SK-N-SH (cell line): ENCODE results near the gene RPS24. TPM values are rescaled to one million over a fixed set of nuclear protein-coding genes. Genes with fewer than 3 reads are reported as not detected.

Experiments
- CTCF ChIA-PET: fragments of 300-600, 350-600 bp; formaldehyde crosslinking; extraction: SDS; loops from one replicate; lab custom pipeline; 2021; lab: Yijun Ruan, JAX
- POLR2A ChIA-PET: fragments of 350-600 bp; sonication (Branson Sonifier 250); formaldehyde crosslinking; extraction: SDS; loops from one replicate; lab custom pipeline; 2020; ENCODE audit warnings: antibody characterized with exemption, inconsistent platforms; lab: Yijun Ruan, JAX
- DNase-seq: peaks from one replicate; pipeline ENCODE4 v3.0.0; 2012
- H2AFZ ChIP-seq: fragments of 200-600 bp; sonication (generic); 2 replicates; pipeline ENCODE4 v1.8.1; 2016; ENCODE audit warnings: antibody characterized with exemption, mild to moderate bottlenecking, low read depth
- H3F3A ChIP-seq: fragments of 200-600 bp; sonication (generic); replicated peaks from 2 replicates; pipeline ENCODE3; 2016; ENCODE audit warnings: antibody characterized with exemption, mild to moderate bottlenecking; ENCODE audit not compliant: insufficient read depth
- H3K27ac ChIP-seq, 2 experiments: fragments of 200-500 bp in 1 of 2; fragments of 200-600 bp in 1 of 2; sonication (Bioruptor generic) in 1 of 2; sonication (generic), shearing (Covaris generic) in 1 of 2; 2 replicates each; pipeline versions ENCODE4 v1.5.1 to v1.6.1; 2014 to 2016; ENCODE audit warnings: low read depth in 2 of 2, inconsistent platforms in 1 of 2, low read length in 1 of 2, mild to moderate bottlenecking in 1 of 2, mixed read lengths in 1 of 2
- H3K27me3 ChIP-seq: fragments of 200-600 bp; sonication (generic), shearing (Covaris generic); 2 replicates; pipeline ENCODE4 v1.6.1; 2016; ENCODE audit warnings: mixed run types; ENCODE audit not compliant: insufficient read depth
- H3K36me3 ChIP-seq, 2 experiments: fragments of 200-500 bp in 1 of 2; fragments of 200-600 bp in 1 of 2; sonication (Bioruptor generic) in 1 of 2; sonication (generic) in 1 of 2; replicated peaks in 1 of 2; 2 replicates each; pipeline versions ENCODE3 to v1.5.1; 2014 to 2016; ENCODE audit warnings: low read length in 1 of 2, mild to moderate bottlenecking in 1 of 2; ENCODE audit not compliant: insufficient read depth in 2 of 2, control insufficient read depth in 1 of 2
- H3K4me1 ChIP-seq, 2 experiments: fragments of 200-500 bp in 1 of 2; fragments of 200-600 bp in 1 of 2; sonication (Bioruptor generic) in 1 of 2; sonication (generic), shearing (Covaris generic) in 1 of 2; 2 replicates each; pipeline versions ENCODE4 v1.5.1 to v1.6.1; 2014 to 2016; ENCODE audit warnings: low read depth in 1 of 2, low read length in 1 of 2, mixed run types in 1 of 2; ENCODE audit not compliant: insufficient read depth in 2 of 2, control insufficient read depth in 1 of 2
- H3K4me2 ChIP-seq: fragments of 200-600 bp; sonication (generic), shearing (Covaris generic); 2 replicates; pipeline ENCODE4 v1.6.1; 2017; ENCODE audit warnings: mixed run types
- H3K4me3 ChIP-seq, 2 experiments: fragments of 200-500 bp in 1 of 2; fragments of 200-600 bp in 1 of 2; sonication (Bioruptor generic) in 1 of 2; sonication (generic), shearing (Covaris generic) in 1 of 2; 2 replicates each; pipeline versions ENCODE4 v1.5.1 to v1.8.1; 2014 to 2016; ENCODE audit warnings: low read depth in 2 of 2, inconsistent platforms in 1 of 2, low read length in 1 of 2, mild to moderate bottlenecking in 1 of 2, mixed read lengths in 1 of 2, moderate library complexity in 1 of 2
- H3K79me2 ChIP-seq: fragments of 200-600 bp; sonication (generic); 2 replicates; pipeline ENCODE4 v1.8.1; 2017; ENCODE audit warnings: mild to moderate bottlenecking; ENCODE audit not compliant: insufficient read depth
- H3K9ac ChIP-seq: fragments of 200-600 bp; sonication (generic); 2 replicates; pipeline ENCODE4 v1.6.1; 2017; ENCODE audit warnings: mixed run types
- H3K9me2 ChIP-seq: fragments of 200-600 bp; sonication (generic); 2 replicates; pipeline ENCODE4 v1.6.1; 2017; ENCODE audit warnings: mixed run types
- H3K9me3 ChIP-seq: fragments of 200-600 bp; sonication (generic); 2 replicates; pipeline ENCODE4 v1.6.1; 2017; ENCODE audit warnings: mixed run types, mild to moderate bottlenecking, moderate library complexity
- H4K20me1 ChIP-seq: fragments of 200-600 bp; sonication (generic); 2 replicates; pipeline ENCODE4 v1.6.1; 2017; ENCODE audit warnings: mild to moderate bottlenecking, mixed run types; ENCODE audit not compliant: insufficient read depth
- ELF1 ChIP-seq: IDR thresholded peaks from 2 replicates; pipeline ENCODE4 v1.4.0; 2012
- EZH2phosphoT487 ChIP-seq: fragments of 200-600 bp; sonication (generic); IDR thresholded peaks from 2 replicates; pipeline ENCODE4 v1.6.1; 2017; ENCODE audit warnings: low read depth, mixed run types, mild to moderate bottlenecking, antibody characterized with exemption, moderate library complexity, borderline replicate concordance
- GABPA ChIP-seq: IDR thresholded peaks from 2 replicates; pipeline ENCODE4 v1.4.0; 2012; ENCODE audit warnings: low read depth, mild to moderate bottlenecking
- GATA2 ChIP-seq: sonication (generic); formaldehyde crosslinking; IDR thresholded peaks from 2 replicates; pipeline ENCODE4 v1.5.0; 2020; ENCODE audit warnings: mild to moderate bottlenecking, missing genetic modification reagents
- IRF3 ChIP-seq: fragments of 150-350 bp; IDR thresholded peaks from 2 replicates; pipeline ENCODE4 v1.6.1; 2016; ENCODE audit warnings: mild to moderate bottlenecking, low read depth, low read length
- JUND ChIP-seq: IDR thresholded peaks from 2 replicates; pipeline ENCODE4 v1.4.0; 2012
- MAX ChIP-seq: IDR thresholded peaks from 2 replicates; pipeline ENCODE4 v1.4.0; 2012; ENCODE audit warnings: low read depth
- MEF2A ChIP-seq: IDR thresholded peaks from 2 replicates; pipeline ENCODE4 v1.4.0; 2012; ENCODE audit warnings: low read depth, borderline replicate concordance
- MXI1 ChIP-seq: IDR thresholded peaks from 2 replicates; pipeline ENCODE4 v1.6.1; 2012; ENCODE audit warnings: mild to moderate bottlenecking, low read depth, low read length, improper control_type of control experiment
- NFIC ChIP-seq: IDR thresholded peaks from 2 replicates; pipeline ENCODE4 v1.4.0; 2012; ENCODE audit warnings: borderline replicate concordance
- PBX3 ChIP-seq: IDR thresholded peaks from 2 replicates; pipeline ENCODE4; 2012
- POLR2AphosphoS5 ChIP-seq: IDR thresholded peaks from 2 replicates; pipeline ENCODE4 v1.6.1; 2012; ENCODE audit warnings: low read depth, low read length
- RCOR1 ChIP-seq: fragments of 150-350 bp; IDR thresholded peaks from 2 replicates; pipeline ENCODE4 v1.6.1; 2017; ENCODE audit warnings: antibody characterized with exemption, low read length
- RXRA ChIP-seq: IDR thresholded peaks from 2 replicates; pipeline ENCODE4 v1.4.0; 2012; ENCODE audit warnings: low read depth, mild to moderate bottlenecking, borderline replicate concordance
- SIN3A ChIP-seq: IDR thresholded peaks from 2 replicates; pipeline ENCODE4 v1.6.1; 2012; ENCODE audit warnings: low read depth, mild to moderate bottlenecking, low read length, moderate library complexity, borderline replicate concordance
- USF1 ChIP-seq: IDR thresholded peaks from 2 replicates; pipeline ENCODE4 v1.4.0; 2012; ENCODE audit warnings: low read depth, borderline replicate concordance
- YY1 ChIP-seq: IDR thresholded peaks from 2 replicates; pipeline ENCODE4 v1.4.0; 2012; ENCODE audit warnings: low read depth, mild to moderate bottlenecking
- WGBS: methylation state at CpG from one replicate; pipeline ENCODE4 v1.1.6; 2017; ENCODE audit warnings: low lambda C conversion rate; 5-methylcytosine and 5-hydroxymethylcytosine counted together
- polyA plus RNA-seq, 3 experiments: library from polyadenylated mRNA; depleted of rRNA; stranded (reverse); fragments of >200 nt; gene quantifications; 2 replicates each; pipeline ENCODE4 v1.2.3, GENCODE V29; 2012

Gene RPS24
- polyA plus RNA-seq, 1 of the 3 experiments (the other 2 are of a cell fraction), result 3,806 TPM

GRCh38 chr10:78000956-78001472 is 32.6 kb upstream of the RPS24 start:
- H3K4me3 ChIP-seq, result no peak overlapping the region
- POLR2A ChIA-PET, result no interaction called here
- CTCF ChIA-PET, result no interaction called here
- no peak overlapping the region for H3K4me2 ChIP-seq
- no peak for DNase-seq
- TF ChIP-seq GABPA (no peak), EZH2phosphoT487 (no peak), POLR2AphosphoS5 (no peak), SIN3A (no peak), MXI1 (no peak), PBX3 (no peak), ELF1 (no peak), USF1 (no peak), YY1 (no peak), MAX (no peak), IRF3 (no peak), NFIC (no peak), RCOR1 (no peak), MEF2A (no peak), GATA2 (CRISPR knock-in tag) (no peak), RXRA (no peak), JUND (no peak)
- TF ChIP-seq, all 33 proteins: peak for 0
- Histone ChIP-seq H3K9me2 (no peaks in the 10 kb centered on the region), H3F3A (no peaks in the 10 kb centered on the region), H3K79me2 (peaks cover 15% of the 10 kb centered on the region), H3K9me3 (no peaks in the 10 kb centered on the region), H4K20me1 (no peaks in the 10 kb centered on the region), H3K27me3 (no peaks in the 10 kb centered on the region), H3K27ac (no peak overlapping the region), H3K36me3 (peaks cover 58 to 59% of the 10 kb centered on the region in 2 experiments), H3K4me1 (no peaks in the 10 kb centered on the region), H3K9ac (no peak overlapping the region), H2AFZ (no peak overlapping the region)
- WGBS, result 98% methylated on average over 6 of the region's 6 CpGs
